Muscle layer of duodenum (tissue), 2 donors: ENCODE data around the gene NUP133.
A peak's percentile ranks its signal among the peaks of the same experiment; 100 is the strongest.
"Not testable (repeated sequence)": the region's sequence is repeated elsewhere in the genome, so short reads cannot be mapped to it uniquely, and the experiment has no call there.

Source experiments
- H3K27ac ChIP-seq: one replicate; pipeline ENCODE4 v1.7.0; 2013; ENCODE audit warnings: mild to moderate bottlenecking, low read length
- H3K27me3 ChIP-seq: one replicate; pipeline ENCODE4 v1.7.0; 2013; ENCODE audit warnings: low read depth, mild to moderate bottlenecking, control low read depth, low read length
- H3K36me3 ChIP-seq, 2 donors: one replicate each; pipeline ENCODE4 v1.7.0; 2013; ENCODE audit warnings: low read length in 2 of 2, control low read depth in 1 of 2, mild to moderate bottlenecking in 1 of 2; ENCODE audit not compliant: insufficient read depth in 2 of 2, control insufficient read depth in 1 of 2
- H3K4me1 ChIP-seq, 2 donors: one replicate each; pipeline ENCODE4 v1.7.0; 2013; ENCODE audit warnings: low read length in 2 of 2, mild to moderate bottlenecking in 2 of 2, control low read depth in 1 of 2, moderate library complexity in 1 of 2; ENCODE audit not compliant: insufficient read depth in 2 of 2, control insufficient read depth in 1 of 2
- H3K4me3 ChIP-seq, 2 donors: one replicate each; pipeline ENCODE4 v1.7.0; 2013; ENCODE audit warnings: low read length in 2 of 2, low read depth in 1 of 2, mild to moderate bottlenecking in 1 of 2
- H3K9me3 ChIP-seq, 2 donors: one replicate each; pipeline ENCODE4 v1.7.0; 2013; ENCODE audit warnings: low read length in 2 of 2, control low read depth in 1 of 2, mild to moderate bottlenecking in 1 of 2; ENCODE audit not compliant: control insufficient read depth in 1 of 2
- donor health status: healthy.

Gene NUP133

DNA sequence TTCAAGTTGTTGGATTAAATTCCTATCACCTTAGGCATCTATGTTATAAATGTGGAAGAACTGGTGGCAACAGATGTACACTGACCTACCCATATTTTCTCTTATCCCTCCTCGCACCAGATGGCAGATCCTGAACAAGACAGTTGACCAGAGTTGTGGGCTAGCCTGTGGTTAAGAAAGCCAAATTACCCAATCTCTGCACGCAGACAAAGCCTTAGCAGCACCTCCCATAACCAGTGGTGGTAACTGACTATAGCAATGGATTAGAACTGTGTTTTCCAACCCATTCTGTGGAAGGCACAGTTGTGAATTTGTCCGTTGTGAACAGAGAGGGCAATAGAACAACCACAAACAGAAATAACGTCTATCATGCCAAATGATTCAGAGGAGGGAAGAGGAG lies 29.8 kb upstream of the NUP133 start:
- no peaks in the 10 kb centered on the region for H3K4me1 ChIP-seq
- H3K27ac ChIP-seq, result no peak overlapping the region
- H3K36me3 ChIP-seq, result peaks cover 28 to 52% of the 10 kb centered on the region in 2 donors
- H3K4me3 ChIP-seq, result no peak overlapping the region
- H3K27me3 ChIP-seq, result no peaks in the 10 kb centered on the region
- H3K9me3 ChIP-seq, result no peaks in the 10 kb centered on the region

DNA sequence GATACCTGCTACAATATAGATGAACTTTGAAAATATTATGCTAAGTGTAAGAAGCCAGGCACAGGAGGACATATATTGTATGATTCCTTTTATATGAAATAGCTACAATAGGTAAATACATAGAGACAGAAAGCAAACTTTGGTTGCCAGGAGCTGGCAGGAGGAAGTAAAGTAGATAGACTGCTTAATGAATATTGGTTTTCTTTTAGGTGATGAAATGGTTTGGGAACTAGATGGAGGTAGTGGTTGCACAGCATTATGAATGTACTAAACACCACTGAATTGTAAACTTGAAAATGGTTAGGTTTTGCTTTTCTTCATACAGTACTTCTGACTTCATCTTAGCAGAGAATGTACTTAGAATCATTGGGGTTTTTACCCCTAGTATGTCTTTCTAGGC lies 28.8 kb upstream of the NUP133 start:
- Histone ChIP-seq H3K27ac (no peak overlapping the region), H3K9me3 (no peaks in the 10 kb centered on the region), H3K27me3 (no peaks in the 10 kb centered on the region), H3K36me3 (peaks cover 28 to 48% of the 10 kb centered on the region in 2 donors), H3K4me3 (no peak overlapping the region), H3K4me1 (no peaks in the 10 kb centered on the region)

DNA sequence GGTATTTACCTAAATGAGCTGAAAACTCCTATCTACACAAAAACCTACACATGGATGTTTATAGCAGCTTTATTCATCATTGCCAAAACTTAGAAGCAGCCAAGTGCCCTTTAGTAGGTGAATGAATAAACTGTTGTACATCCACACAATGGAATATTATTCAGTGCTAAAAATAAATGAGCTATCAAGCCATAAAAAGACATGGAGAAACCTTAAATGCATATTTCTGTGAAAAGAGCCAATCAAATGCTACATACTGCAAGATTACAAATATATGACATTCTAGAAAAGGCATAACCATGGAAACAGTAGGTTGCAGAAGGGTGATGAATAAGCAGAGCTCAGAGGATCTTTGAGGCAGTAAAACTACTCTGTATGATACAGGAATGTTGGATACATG lies 27.1 kb upstream of the NUP133 start:
- Histone ChIP-seq H3K4me1 (no peaks in the 10 kb centered on the region), H3K27me3 (no peaks in the 10 kb centered on the region), H3K36me3 (peaks cover 31 to 51% of the 10 kb centered on the region in 2 donors), H3K9me3 (no peaks in the 10 kb centered on the region), H3K4me3 (no peak overlapping the region), H3K27ac (no peak overlapping the region)

DNA sequence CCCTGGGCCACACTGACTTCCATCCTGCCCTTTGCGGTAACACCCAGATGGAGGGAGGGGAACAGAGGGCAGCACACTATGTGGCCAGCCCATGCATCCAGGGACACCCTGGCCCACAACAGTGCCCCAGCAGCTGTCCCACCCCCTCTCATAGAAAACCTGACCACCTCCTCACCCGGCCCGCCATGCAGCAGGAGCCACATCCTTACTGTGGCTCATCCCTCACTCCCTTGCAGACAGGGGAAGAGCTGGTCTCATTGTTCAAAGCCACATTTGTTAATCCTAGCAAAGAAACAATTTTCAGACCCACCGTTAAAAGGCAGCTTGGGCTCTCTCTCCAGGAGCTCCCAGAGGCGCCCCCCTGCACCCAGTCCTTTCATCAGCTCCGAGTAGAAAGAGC lies 23.2 kb upstream of the NUP133 start:
- no peaks in the 10 kb centered on the region for H3K27me3 ChIP-seq
- no peak overlapping the region for H3K4me3 ChIP-seq
- H3K4me1 ChIP-seq, result no peaks in the 10 kb centered on the region
- peaks cover 30 to 54% of the 10 kb centered on the region in 2 donors for H3K36me3 ChIP-seq
- no peaks in the 10 kb centered on the region for H3K9me3 ChIP-seq
- H3K27ac ChIP-seq, result no peak overlapping the region

DNA sequence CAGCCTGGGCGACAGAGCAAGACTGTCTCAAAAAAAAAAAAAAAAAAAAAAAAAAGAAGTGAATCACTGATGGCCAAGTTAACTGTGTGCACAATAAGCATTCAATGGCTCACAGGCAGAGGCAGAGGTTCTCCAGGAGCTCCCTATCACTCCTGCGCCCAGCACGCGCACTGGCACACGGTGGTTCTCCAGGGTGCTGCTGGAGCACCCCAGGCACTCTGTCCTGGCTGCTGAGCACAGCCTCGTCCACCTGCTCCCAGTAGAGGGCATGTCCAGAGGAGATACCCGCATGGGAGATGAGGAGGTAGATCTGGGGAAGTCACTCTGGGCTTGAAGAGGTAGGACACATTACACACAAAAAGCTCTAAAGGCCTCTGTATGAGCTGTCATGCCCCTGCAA lies 21.5 kb upstream of the NUP133 start:
- peaks cover 30 to 59% of the 10 kb centered on the region in 2 donors for H3K36me3 ChIP-seq

DNA sequence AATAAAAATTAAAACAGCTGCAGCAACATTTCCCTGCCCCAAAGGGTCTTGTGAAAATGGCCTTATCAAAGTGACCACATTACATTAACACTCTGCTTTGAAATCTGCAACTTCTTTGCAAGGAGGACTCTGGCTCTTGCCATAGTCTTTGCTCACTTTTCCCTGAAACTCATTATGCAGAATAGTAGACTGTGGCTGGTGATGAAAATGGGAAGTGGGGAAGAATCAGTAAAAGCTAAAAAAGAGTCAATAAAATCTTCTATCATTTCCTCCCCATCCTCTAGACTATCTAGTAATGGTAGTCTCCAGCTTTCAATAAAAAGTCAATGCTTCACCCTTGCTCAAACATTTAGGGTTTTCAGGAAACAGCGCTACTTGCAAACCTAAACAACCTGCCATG lies 18.6 kb upstream of the NUP133 start:
- Histone ChIP-seq H3K27ac (no peak overlapping the region), H3K27me3 (no peaks in the 10 kb centered on the region), H3K4me1 (no peaks in the 10 kb centered on the region), H3K36me3 (peaks cover 36 to 72% of the 10 kb centered on the region in 2 donors), H3K4me3 (no peak overlapping the region), H3K9me3 (no peaks in the 10 kb centered on the region)

More for the DNA sequence above, 21.5 kb upstream of the NUP133 start:
- H3K27ac ChIP-seq, result no peak overlapping the region
- H3K4me3 ChIP-seq, result no peak overlapping the region
- no peaks in the 10 kb centered on the region for H3K27me3 ChIP-seq
- H3K9me3 ChIP-seq, result no peaks in the 10 kb centered on the region
- no peaks in the 10 kb centered on the region for H3K4me1 ChIP-seq

DNA sequence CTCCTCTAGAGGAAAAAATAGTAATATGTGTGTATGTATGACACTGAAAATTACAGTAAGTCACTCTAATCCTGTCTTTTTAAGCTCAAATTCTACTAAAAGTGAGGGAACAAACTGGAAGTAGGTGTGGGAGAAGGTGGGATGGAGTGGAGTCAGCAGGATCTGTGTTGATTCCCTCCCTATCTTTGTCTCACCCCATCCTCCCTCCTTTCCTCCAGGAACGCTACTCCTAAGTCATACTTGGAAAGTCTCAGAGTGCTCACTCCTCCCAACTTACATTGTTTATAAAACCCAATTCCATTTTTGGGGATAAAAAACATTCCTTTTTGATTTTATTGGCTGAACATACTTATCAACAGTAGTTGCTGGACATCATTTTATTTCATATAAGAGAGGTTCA lies 14.9 kb upstream of the NUP133 start:
- H3K4me3 ChIP-seq, result no peak overlapping the region
- no peaks in the 10 kb centered on the region for H3K9me3 ChIP-seq
- H3K36me3 ChIP-seq, result peaks cover 23 to 55% of the 10 kb centered on the region in 2 donors
- no peaks in the 10 kb centered on the region for H3K4me1 ChIP-seq
- H3K27me3 ChIP-seq, result no peaks in the 10 kb centered on the region
- no peak overlapping the region for H3K27ac ChIP-seq

DNA sequence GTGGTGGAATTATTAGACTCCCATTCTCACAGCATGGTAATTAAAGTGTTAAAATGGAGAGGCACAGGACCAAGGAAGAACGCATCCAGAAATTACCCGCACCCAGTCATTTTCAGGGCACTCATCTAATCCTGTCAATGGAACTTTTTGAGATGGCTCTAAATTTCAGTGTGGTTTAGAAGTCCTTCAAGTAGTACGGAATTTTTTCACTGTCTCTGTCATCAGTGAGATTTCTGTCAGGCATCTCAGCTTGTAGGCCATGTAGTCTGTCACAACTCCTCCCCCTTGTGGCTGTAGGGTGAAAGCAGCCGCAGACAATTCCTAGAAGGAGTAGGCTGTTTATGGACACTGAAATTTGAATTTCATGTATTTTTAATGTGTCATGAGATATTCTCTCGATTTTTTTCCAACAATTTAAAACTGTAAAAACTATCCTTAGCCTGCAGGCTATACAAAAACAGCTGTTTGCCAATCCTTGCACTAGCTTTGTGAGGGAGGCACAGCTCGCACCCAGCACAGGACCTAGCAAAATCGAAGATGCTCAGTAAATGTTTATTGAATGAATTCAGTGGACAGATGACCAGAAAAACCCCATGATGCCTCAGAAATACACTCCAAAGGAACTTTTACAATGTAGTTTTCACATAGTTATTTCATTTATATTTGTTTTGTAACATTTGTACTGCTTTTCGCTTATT lies 6.6 kb upstream of the NUP133 start:
- Histone ChIP-seq H3K4me1 (peaks cover 0 to 4% of the 10 kb centered on the region in 2 donors), H3K4me3 (no peak overlapping the region), H3K9me3 (no peaks in the 10 kb centered on the region), H3K27me3 (no peaks in the 10 kb centered on the region), H3K27ac (no peak overlapping the region), H3K36me3 (peaks cover 0 to 18% of the 10 kb centered on the region in 2 donors)

DNA sequence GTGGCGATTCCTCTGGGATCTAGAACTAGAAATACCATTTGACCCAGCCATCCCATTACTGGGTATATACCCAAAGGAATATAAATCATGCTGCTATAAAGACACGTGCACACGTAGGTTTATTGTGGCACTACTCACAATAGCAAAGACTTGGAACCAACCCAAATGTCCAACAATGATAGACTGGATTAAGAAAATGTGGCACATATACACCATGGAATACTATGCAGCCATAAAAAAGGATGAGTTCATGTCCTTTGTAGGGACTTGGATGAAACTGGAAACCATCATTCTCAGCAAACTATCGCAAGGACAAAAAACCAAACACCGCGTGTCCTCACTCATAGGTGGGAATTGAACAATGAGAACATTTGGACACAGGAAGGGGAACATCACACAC lies 3.5 kb upstream of the NUP133 start:
- H3K27me3 ChIP-seq, H3K36me3 ChIP-seq, H3K9me3 ChIP-seq, H3K27ac ChIP-seq, H3K4me3 ChIP-seq: not testable (repeated sequence)
- H3K4me1 ChIP-seq, result peaks cover 9 to 13% of the 10 kb centered on the region in 2 donors

DNA sequence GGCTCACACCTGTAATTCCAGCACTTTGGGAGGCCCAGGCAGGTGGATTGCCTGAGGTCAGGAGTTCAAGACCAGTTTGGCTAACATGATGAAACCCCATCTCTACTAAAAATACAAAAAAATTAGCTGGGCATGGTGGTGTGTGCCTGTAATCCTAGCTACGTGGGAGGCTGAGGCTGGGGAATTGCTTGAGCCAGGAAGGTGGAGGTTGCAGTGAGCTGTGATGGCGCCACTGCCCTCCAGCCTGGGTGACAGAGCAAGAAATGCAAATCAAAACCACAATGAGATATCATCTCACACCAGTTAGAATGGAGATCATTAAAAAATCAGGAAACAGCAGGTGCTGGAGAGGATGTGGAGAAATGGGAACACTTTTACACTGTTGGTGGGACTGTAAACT lies 3.1 kb upstream of the NUP133 start:
- H3K27ac ChIP-seq, H3K36me3 ChIP-seq, H3K27me3 ChIP-seq, H3K9me3 ChIP-seq, H3K4me3 ChIP-seq: not testable (repeated sequence)
- H3K4me1 ChIP-seq, result peaks cover 9 to 17% of the 10 kb centered on the region in 2 donors

DNA sequence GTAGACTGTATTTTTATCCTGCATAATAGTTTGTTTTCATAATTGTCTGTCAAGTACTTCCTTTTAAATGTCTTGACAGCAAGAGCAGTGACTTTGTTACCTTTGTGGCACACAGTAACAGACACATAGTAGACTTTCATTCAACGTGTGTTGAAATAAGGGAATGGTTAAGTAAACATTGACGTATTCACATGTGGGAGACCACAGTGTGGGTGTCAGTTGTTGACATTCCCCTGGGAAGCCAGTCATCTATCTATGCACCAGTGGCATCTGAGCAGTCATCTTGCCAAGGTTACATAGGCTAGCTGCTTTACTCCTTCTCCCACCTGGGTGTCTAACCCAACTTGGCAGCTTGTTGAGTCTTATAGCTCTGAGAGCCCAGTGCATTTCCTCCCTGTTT lies 1.4 kb upstream of the NUP133 start:
- Histone ChIP-seq H3K27ac (no peak overlapping the region), H3K4me3 (no peak overlapping the region), H3K27me3 (no peaks in the 10 kb centered on the region), H3K36me3 (peaks cover 3 to 6% of the 10 kb centered on the region in 2 donors), H3K9me3 (no peaks in the 10 kb centered on the region), H3K4me1 (peaks cover 9 to 16% of the 10 kb centered on the region in 2 donors)

DNA sequence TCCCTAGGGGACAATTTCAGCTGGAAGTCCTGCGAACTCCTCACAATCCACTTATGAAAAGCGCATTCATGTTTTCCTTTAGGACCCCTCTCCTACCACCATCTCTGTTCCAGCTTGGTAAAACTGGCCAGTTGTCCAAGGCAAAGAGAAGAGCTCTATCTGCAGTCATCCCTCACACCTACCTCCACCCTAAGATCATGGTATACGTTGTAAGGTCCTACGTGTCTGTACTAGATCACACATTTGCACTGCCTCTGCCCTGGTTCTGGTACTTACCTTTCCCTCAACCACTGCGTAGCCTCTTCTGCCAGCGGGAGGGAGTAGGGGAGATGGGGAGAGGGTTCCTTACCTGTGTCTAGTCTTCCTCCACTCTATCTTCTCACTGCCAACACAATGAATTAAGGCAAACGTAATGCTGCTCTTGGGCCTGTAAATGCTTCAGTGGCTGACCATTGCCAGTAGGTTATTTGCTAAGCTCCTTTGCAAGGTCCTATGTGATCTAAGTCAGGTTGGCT lies 739 bp upstream of the NUP133 start:
- no peaks in the 10 kb centered on the region for H3K27me3 ChIP-seq
- H3K4me1 ChIP-seq, result peaks cover 9 to 13% of the 10 kb centered on the region in 2 donors
- peak overlapping the region; percentile 100 for H3K27ac ChIP-seq
- peak overlapping the region; percentile 96 to 97 for H3K4me3 ChIP-seq
- peaks cover 6 to 7% of the 10 kb centered on the region in 2 donors for H3K36me3 ChIP-seq
- no peaks in the 10 kb centered on the region for H3K9me3 ChIP-seq
